A549 treated with AZD2906 at 1 μM for 4 hours (cell line): Measurements from ENCODE around the gene VIPAS39. TPM values are rescaled to one million over a fixed set of nuclear protein-coding genes. Genes with fewer than 3 reads are reported as not detected.

Experiments
- total RNA-seq: library from RNA; stranded (reverse); fragments of 200-300 nt; extraction: Qiagen RNA extraction; gene quantifications from 5 replicates; pipeline ENCODE4 v1.2.3, GENCODE V29; 2022

Gene VIPAS39
- 12.2 to 14.7 TPM (median 13.5 TPM) in 5 replicates for total RNA-seq

DNA sequence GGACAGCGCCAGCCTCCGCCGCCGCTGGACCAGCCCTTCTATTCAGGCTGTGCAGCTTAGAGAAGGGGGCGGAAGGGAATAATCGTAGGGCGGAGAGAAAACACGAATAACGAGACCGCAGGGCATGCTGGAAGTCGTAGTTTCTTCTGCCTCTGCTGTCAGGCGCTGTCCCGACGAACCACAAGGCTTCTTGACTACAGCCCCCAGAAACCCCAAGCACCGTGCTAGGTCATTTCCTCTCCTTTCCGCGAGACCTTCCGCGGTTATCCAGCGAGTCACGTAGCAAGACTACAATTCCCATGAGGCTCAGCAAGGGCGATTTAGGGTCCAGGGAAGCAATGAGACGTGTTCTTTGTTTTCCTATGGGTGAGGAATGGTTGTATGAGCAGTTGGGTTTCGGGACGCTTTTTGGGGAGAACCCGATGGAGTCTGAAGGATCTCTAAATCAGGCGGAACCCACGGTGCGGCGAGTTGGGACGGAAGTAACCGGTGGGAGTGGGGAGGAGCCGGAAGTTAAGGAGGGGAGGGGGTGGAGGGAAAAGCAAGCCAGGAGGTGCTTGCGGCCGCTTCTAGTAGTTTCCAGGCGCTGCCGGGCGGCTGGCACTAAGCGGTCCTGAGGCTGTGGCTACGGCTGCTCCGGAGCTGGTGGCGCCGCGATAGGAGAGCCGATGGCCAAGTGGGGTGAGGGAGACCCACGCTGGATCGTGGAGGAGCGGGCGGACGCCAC lies at the start of gene VIPAS39, which contains the start of gene AHSA1:
TSS of gene VIPAS39 (minus strand) at position 80 of the 727 bp plus-strand sequence. CDS start 3,499 bp downstream, outside the sequence.
TSS of gene AHSA1 (plus strand) at position 572 of the 727 bp plus-strand sequence. CDS start at position 669, 97 bp downstream.

DNA sequence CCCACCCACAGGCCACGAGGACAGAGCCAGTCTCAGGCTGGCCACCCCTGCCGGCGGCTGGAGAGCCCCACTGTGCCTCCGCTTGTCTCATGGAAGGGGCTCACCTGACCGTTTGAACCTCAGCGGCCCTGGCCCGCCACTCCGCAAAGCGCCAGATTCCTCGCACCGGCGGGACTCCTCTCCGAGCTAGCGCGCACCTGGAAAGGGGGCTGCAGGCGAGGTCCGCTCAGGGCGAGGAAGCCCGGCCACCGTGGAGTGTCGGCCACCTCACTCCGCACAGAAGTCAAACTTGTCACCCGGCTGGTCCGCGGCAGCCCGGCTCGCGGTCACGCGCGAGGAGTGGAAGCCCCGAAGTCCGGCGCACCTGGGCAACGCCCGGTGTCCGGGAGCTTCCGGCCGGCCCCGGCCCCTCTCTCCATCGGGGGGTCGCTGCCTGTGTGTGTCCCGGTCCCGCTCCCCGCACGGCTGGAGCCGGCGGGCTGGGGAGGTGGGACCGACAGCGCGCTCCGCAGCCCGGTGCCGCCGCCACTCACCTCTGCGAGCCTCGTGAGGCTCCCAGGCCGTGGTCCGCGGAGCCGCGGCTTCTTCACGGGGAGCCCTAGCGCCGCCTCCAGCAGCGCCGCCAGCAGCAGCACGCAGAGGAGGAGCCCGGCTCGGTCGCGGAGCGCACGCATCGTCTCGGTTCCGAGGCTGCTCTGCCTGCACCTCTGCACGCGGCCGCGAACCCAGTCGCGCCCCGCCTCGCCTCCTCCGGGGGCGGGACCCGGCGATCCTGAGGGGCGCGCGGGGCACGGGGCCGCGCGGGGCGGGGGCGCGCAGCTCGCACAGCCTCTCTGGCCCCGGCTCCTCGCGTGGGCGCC lies 40.9 kb upstream of the VIPAS39 start, which contains the start of gene ISM2:
TSS of gene ISM2 (minus strand) at position 697 of the 860 bp plus-strand sequence. CDS start at position 674, 23 bp downstream.

DNA sequence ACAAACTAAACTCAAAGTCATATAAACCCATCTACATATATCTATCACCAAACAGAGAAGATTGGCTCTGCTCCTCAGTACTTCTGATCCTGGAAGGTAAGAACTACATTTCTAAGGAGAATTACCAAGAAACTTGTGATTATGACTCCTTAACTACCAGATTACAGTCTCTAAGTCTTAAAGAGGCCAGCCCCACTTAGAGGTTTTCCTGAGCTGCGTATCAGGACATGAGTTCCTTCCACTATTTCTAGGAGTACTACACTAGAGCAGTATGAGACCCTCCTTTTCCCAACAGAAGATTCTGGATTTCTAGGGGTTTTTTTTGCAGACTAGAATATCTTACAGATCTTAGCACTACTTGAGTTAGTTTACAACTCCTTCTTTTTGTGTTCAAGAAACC lies 34.0 kb downstream of the VIPAS39 start, which contains the start of gene NOXRED1:
TSS of gene NOXRED1 (minus strand) at position 101 of the 400 bp plus-strand sequence. CDS start 634 bp downstream, outside the sequence.

DNA sequence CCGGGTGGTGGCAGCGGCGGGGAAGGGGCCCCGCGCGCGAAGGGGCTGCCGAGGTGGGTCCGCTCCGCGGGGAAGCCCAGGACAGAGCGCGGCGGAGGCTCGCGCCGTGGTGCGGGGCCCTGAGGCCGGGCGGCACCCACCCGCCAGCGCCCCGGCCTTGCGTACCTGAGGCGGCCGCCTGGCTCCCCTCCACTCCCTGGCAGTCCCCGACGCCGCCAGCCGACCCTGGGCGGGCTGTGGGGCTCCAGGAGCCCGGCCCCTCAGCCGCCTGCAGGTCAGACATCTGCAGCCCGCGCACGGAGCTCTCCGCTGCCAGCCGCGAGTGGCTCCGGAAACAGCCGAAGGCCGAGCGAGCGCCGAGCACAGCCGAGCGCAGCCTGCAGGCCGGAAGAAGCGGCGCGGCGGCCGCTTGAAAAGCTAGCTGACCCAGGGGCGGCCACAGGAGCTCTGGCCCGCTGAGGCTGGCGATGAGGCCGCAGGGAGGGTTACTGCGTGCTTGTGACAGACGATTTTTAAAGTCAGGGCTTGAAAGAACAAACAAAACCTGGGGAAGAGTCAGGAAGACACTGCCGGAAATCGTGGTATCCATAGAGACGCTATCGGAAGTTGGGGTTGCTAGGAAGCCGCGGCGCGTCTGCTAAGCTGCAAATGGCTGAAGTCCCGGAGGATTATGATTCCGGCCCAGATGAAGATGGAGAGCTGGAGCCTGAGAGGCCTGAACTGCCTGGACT lies 80.5 kb downstream of the VIPAS39 start, which contains the start of the genes SAMD15 and TMED8:
TSS of gene SAMD15 (plus strand) at position 609 of the 731 bp plus-strand sequence. CDS start at position 649, 40 bp downstream.
TSS of gene TMED8 (minus strand) at position 324 of the 731 bp plus-strand sequence. CDS start at position 283, 41 bp downstream.

Other genes with a start within 250 kb of the VIPAS39 start
- gene NGB, start 186.4 kb downstream of the VIPAS39 start, total RNA-seq, result not detected in 5 replicates
- gene POMT2, start 136.7 kb downstream of the VIPAS39 start, total RNA-seq, result 23.1 to 30.7 TPM (median 27.5 TPM) in 5 replicates
- 31.7 to 35.9 TPM (median 33.3 TPM) in 5 replicates for gene GSTZ1, start 136.6 kb downstream of the VIPAS39 start, total RNA-seq
- 4.4 to 7.0 TPM (median 6.0 TPM) in 5 replicates for gene TMED8, start 80.5 kb downstream of the VIPAS39 start, total RNA-seq
- 1.4 to 3.1 TPM (median 1.5 TPM) in 5 replicates for gene SAMD15, start 80.2 kb downstream of the VIPAS39 start, total RNA-seq
- gene NOXRED1, start 34.1 kb downstream of the VIPAS39 start, total RNA-seq, result 0.05 to 0.08 TPM (median 0.05 TPM) in 4 of 5 replicates, not detected in the other
- 207 to 243 TPM (median 225 TPM) in 5 replicates for gene AHSA1, start 492 bp upstream of the VIPAS39 start, total RNA-seq
- gene ISM2, start 41.2 kb upstream of the VIPAS39 start, total RNA-seq, result 0.29 to 0.44 TPM (median 0.43 TPM) in 5 replicates
- gene SPTLC2, start 159.0 kb upstream of the VIPAS39 start, total RNA-seq, result 27.7 to 39.8 TPM (median 34.9 TPM) in 5 replicates